Transverse colon (tissue), 3 donors: ENCODE data around the gene ELAVL3.

ENCODE experiments used
- POLR2A ChIP-seq: fragments of 450-650 bp; IDR thresholded peaks from one replicate; pipeline ENCODE4 v1.6.1; 2016; ENCODE audit warnings: antibody characterized with exemption, mild to moderate bottlenecking, moderate library complexity
- TF ChIP-seq, protein P1 (sequence below), 5 experiments: fragments of 200-600 bp in 3 of 5; fragments of 450-650 bp in 2 of 5; sonication (generic) in 3 of 5; IDR thresholded peaks; 1 replicate in 2 of 5; 2 replicates in 3 of 5; pipeline ENCODE4 v1.5.1; 2016 to 2017; ENCODE audit warnings: antibody characterized with exemption in 5 of 5, inconsistent platforms in 3 of 5, mild to moderate bottlenecking in 2 of 5, moderate library complexity in 1 of 5

DNA sequence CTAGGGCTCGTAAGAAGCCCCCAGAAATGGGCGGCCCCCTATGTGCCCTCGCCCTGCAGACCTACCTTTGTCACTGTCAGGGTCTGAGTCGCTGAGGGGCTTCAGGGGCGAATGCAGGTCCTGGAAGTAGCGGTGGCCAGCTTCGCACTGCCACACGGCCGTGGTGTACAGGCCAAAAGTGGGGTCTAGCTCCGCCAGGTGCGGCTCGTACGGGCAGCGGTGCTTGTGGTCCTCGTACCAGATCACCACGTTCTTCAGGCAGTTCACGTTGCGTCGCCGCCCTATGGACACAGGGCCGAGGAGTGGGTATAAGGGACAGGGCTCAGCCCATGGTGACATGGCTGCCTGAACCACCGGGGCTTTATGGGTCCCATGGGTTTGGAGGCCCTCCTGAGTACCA, 15.0 kb upstream of the ELAVL3 start:
- TF ChIP-seq, protein P1, sequence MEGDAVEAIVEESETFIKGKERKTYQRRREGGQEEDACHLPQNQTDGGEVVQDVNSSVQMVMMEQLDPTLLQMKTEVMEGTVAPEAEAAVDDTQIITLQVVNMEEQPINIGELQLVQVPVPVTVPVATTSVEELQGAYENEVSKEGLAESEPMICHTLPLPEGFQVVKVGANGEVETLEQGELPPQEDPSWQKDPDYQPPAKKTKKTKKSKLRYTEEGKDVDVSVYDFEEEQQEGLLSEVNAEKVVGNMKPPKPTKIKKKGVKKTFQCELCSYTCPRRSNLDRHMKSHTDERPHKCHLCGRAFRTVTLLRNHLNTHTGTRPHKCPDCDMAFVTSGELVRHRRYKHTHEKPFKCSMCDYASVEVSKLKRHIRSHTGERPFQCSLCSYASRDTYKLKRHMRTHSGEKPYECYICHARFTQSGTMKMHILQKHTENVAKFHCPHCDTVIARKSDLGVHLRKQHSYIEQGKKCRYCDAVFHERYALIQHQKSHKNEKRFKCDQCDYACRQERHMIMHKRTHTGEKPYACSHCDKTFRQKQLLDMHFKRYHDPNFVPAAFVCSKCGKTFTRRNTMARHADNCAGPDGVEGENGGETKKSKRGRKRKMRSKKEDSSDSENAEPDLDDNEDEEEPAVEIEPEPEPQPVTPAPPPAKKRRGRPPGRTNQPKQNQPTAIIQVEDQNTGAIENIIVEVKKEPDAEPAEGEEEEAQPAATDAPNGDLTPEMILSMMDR (IDR thresholded peaks at IDR 0.05) = no peak
- TF ChIP-seq POLR2A = no peak
